ENCODE results near the gene NCK1.

The NCK1 gene

GRCh38 chr3:136920904-136921611 is 59.0 kb downstream of the NCK1 start:
- DNase-seq (ENCODE audit: low read depth, low spot score) = no peak
- no peak overlapping the region for H3K4me3 ChIP-seq
- TF ChIP-seq POLR2AphosphoS5 (IDR thresholded peaks at IDR 0.05; ENCODE audit: borderline replicate concordance, low read depth, low read length) = no peak
- no peak for TF ChIP-seq EZH2 (IDR thresholded peaks at IDR 0.05)
- TF ChIP-seq FOXP2 (optimal IDR thresholded peaks at IDR 0.05; ENCODE audit: control extremely low read depth, extremely low read length, insufficient read depth) = no peak
- H3K36me3 ChIP-seq (ENCODE audit: insufficient read depth, low read length) = peaks cover 15% of the 10 kb centered on the region
- H3K9ac ChIP-seq (ENCODE audit: insufficient read length) = no peak overlapping the region
- peaks cover 10% of the 10 kb centered on the region; the same call in 1 of the 2 replicates for H3K9me3 ChIP-seq (ENCODE audit: low read depth, low read length)
- H3K27ac ChIP-seq = no peak overlapping the region

- peak; percentile 86 for DNase-seq (ENCODE audit: low read depth, low spot score)
- Histone ChIP-seq H3K9me3 (ENCODE audit: low read depth, low read length) (peaks cover 6% of the 10 kb centered on the region; the same call in 1 of the 2 replicates), H3K9ac (ENCODE audit: insufficient read length) (no peak overlapping the region), H3K4me3 (peak overlapping the region; percentile 43), H3K27ac (peak overlapping the region; percentile 51), H3K36me3 (ENCODE audit: insufficient read depth, low read length) (peaks cover 21% of the 10 kb centered on the region)
- TF ChIP-seq EZH2 (IDR thresholded peaks at IDR 0.05) (no peak), POLR2AphosphoS5 (IDR thresholded peaks at IDR 0.05; ENCODE audit: borderline replicate concordance, low read depth, low read length) (peak; percentile 49; the same call in 1 of the 2 replicates)
These were observed 63.6 kb downstream of the NCK1 start for GRCh38 chr3:136925425-136926190.

GRCh38 chr3:136928240-136928639 is 66.2 kb downstream of the NCK1 start:
- Histone ChIP-seq H3K9ac (ENCODE audit: insufficient read length) (no peak overlapping the region), H3K36me3 (ENCODE audit: insufficient read depth, low read length) (peaks cover 16% of the 10 kb centered on the region), H3K9me3 (ENCODE audit: low read depth, low read length) (no peaks in the 10 kb centered on the region), H3K4me3 (no peak overlapping the region), H3K27ac (no peak overlapping the region)
- TF ChIP-seq FOXP2 (optimal IDR thresholded peaks at IDR 0.05; ENCODE audit: control extremely low read depth, extremely low read length, insufficient read depth) = no peak
- TF ChIP-seq POLR2AphosphoS5 (IDR thresholded peaks at IDR 0.05; ENCODE audit: borderline replicate concordance, low read depth, low read length) = no peak
- TF ChIP-seq EZH2 (IDR thresholded peaks at IDR 0.05) = no peak
- DNase-seq (ENCODE audit: low read depth, low spot score) = no peak

- H3K36me3 ChIP-seq (ENCODE audit: insufficient read depth, low read length) = peaks cover 19% of the 10 kb centered on the region
- no peaks in the 10 kb centered on the region for H3K9me3 ChIP-seq (ENCODE audit: low read depth, low read length)
- no peak for DNase-seq (ENCODE audit: low read depth, low spot score)
- H3K27ac ChIP-seq = no peak overlapping the region; the same call in 1 of the 2 replicates
- H3K4me3 ChIP-seq = no peak overlapping the region
- TF ChIP-seq POLR2AphosphoS5 (IDR thresholded peaks at IDR 0.05; ENCODE audit: borderline replicate concordance, low read depth, low read length) (no peak), EZH2 (IDR thresholded peaks at IDR 0.05) (no peak), FOXP2 (optimal IDR thresholded peaks at IDR 0.05; ENCODE audit: control extremely low read depth, extremely low read length, insufficient read depth) (no peak)
- H3K9ac ChIP-seq (ENCODE audit: insufficient read length) = no peak overlapping the region
These were observed 68.1 kb downstream of the NCK1 start for GRCh38 chr3:136929977-136930670.

- peaks cover 4% of the 10 kb centered on the region; the same call in 1 of the 2 replicates for H3K9me3 ChIP-seq (ENCODE audit: low read depth, low read length)
- no peak overlapping the region for H3K4me3 ChIP-seq
- DNase-seq (ENCODE audit: low read depth, low spot score) = no peak
- TF ChIP-seq POLR2AphosphoS5 (IDR thresholded peaks at IDR 0.05; ENCODE audit: borderline replicate concordance, low read depth, low read length) (no peak), FOXP2 (optimal IDR thresholded peaks at IDR 0.05; ENCODE audit: control extremely low read depth, extremely low read length, insufficient read depth) (no peak), EZH2 (IDR thresholded peaks at IDR 0.05) (no peak)
- no peak overlapping the region for H3K9ac ChIP-seq (ENCODE audit: insufficient read length)
- H3K27ac ChIP-seq = no peak overlapping the region
- H3K36me3 ChIP-seq (ENCODE audit: insufficient read depth, low read length) = peaks cover 33% of the 10 kb centered on the region
These were observed 69.6 kb downstream of the NCK1 start for GRCh38 chr3:136931606-136932005.

- TF ChIP-seq EZH2 (IDR thresholded peaks at IDR 0.05) (no peak), FOXP2 (optimal IDR thresholded peaks at IDR 0.05; ENCODE audit: control extremely low read depth, extremely low read length, insufficient read depth) (no peak), POLR2AphosphoS5 (IDR thresholded peaks at IDR 0.05; ENCODE audit: borderline replicate concordance, low read depth, low read length) (no peak)
- Histone ChIP-seq H3K9me3 (ENCODE audit: low read depth, low read length) (peaks cover 9% of the 10 kb centered on the region), H3K27ac (no peak overlapping the region), H3K4me3 (no peak overlapping the region), H3K36me3 (ENCODE audit: insufficient read depth, low read length) (peaks cover 42% of the 10 kb centered on the region), H3K9ac (ENCODE audit: insufficient read length) (no peak overlapping the region)
- DNase-seq (ENCODE audit: low read depth, low spot score) = no peak
These were observed 70.5 kb downstream of the NCK1 start for GRCh38 chr3:136932523-136932922.

- H3K36me3 ChIP-seq (ENCODE audit: insufficient read depth, low read length) = peaks cover 43% of the 10 kb centered on the region
- no peak for DNase-seq (ENCODE audit: low read depth, low spot score)
- TF ChIP-seq EZH2 (IDR thresholded peaks at IDR 0.05) (no peak), POLR2AphosphoS5 (IDR thresholded peaks at IDR 0.05; ENCODE audit: borderline replicate concordance, low read depth, low read length) (no peak), FOXP2 (optimal IDR thresholded peaks at IDR 0.05; ENCODE audit: control extremely low read depth, extremely low read length, insufficient read depth) (no peak)
- H3K9ac ChIP-seq (ENCODE audit: insufficient read length) = no peak overlapping the region
- no peak overlapping the region for H3K27ac ChIP-seq
- peaks cover 9% of the 10 kb centered on the region for H3K9me3 ChIP-seq (ENCODE audit: low read depth, low read length)
- H3K4me3 ChIP-seq = no peak overlapping the region
These were observed 71.2 kb downstream of the NCK1 start for GRCh38 chr3:136932978-136933772.

All from SK-N-MC (cell line).